ENCODE measurements around the gene PLSCR4. TPM values are rescaled to one million over a fixed set of nuclear protein-coding genes. Genes with fewer than 3 reads are reported as not detected.

Gene PLSCR4
- total and polyA plus RNA-seq, 9 of the 15 experiments (the other 6 are each of a cell fraction or from before 2014, with no cell fraction given) = 0.11 to 0.68 (median 0.21) TPM

GRCh38 chr3:146145642-146146041, 105.3 kb downstream of the PLSCR4 start (continued):
- TF ChIP-seq E2F8 (IDR thresholded peaks at IDR 0.05; ENCODE audit: low read depth, partially characterized antibody) (no peak), GTF2A2 (tag; IDR thresholded peaks at IDR 0.05) (no peak), RAD51 (IDR thresholded peaks at IDR 0.05; ENCODE audit: borderline replicate concordance, low read depth) (no peak), FOXJ3 (CRISPR knock-in tag; IDR thresholded peaks at IDR 0.05) (no peak), MYNN (IDR thresholded peaks at IDR 0.05) (no peak), MYNN (CRISPR knock-in tag; IDR thresholded peaks at IDR 0.05) (no peak)

DNA sequence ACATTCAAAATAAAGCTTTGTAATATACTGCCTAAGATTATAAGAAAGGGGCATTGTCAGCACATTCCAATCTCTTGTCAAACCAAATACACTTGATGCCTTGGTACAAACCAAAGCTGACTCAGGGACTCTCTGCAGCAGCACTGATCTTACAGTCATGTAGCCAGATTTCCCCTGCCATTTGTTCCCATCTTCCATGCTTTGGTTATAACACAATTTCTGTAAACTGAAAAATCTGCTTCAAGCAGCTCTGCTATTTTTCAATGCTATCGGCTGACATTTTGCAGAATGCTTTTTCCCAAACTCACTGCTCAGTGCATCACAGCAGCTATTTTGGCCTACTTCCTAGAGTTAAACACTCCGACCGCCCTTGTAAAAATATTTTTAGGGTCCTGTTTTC, 108.1 kb downstream of the PLSCR4 start:
- Histone ChIP-seq H3K4me3 (no peak overlapping the region), H3K9ac (ENCODE audit: insufficient read depth in 1 of 2, low read depth in 2 of 2, low read length in 2 of 2) (no peak overlapping the region), H3K4me1 (replicated peaks in 1 of 2; ENCODE audit: control insufficient read depth in 2 of 2, insufficient read depth in 2 of 2, low read length in 2 of 2) (no peaks in the 10 kb centered on the region), H3K27ac (ENCODE audit: extremely low read depth, low read depth, low read length) (no peak overlapping the region), H3K36me3 (ENCODE audit: control insufficient read depth, insufficient read depth, low read length) (no peaks in the 10 kb centered on the region), H3K4me2 (ENCODE audit: insufficient read depth, low read length) (no peak overlapping the region), H3K9me3 (replicated peaks; ENCODE audit: control insufficient read depth, insufficient read depth, low read depth, low read length) (no peaks in the 10 kb centered on the region), H3K9me1 (ENCODE audit: control insufficient read depth, insufficient read depth, low read length) (no peaks in the 10 kb centered on the region), H3K27me3 (ENCODE audit: control insufficient read depth in 2 of 2, insufficient read depth in 2 of 2, low read length in 2 of 2) (no peaks in the 10 kb centered on the region), H4K20me1 (replicated peaks; ENCODE audit: control insufficient read depth, insufficient read depth, low read length) (no peaks in the 10 kb centered on the region), H3K79me2 (ENCODE audit: control insufficient read depth, insufficient read depth, low read length) (no peaks in the 10 kb centered on the region), H2AFZ (ENCODE audit: low read depth, low read length) (no peak overlapping the region)
- ATAC-seq (no peak), FAIRE-seq (no peak), DNase-seq (ENCODE audit: extremely low read depth in 1 of 4, low spot score in 3 of 4) (no peak)
- 0% methylated on average over 3 of the region's 3 CpGs for WGBS (ENCODE audit: insufficient coverage, low coverage, missing lambda C conversion rate)
- intact Hi-C loops (cut with micrococcal nuclease) = no loop called here
- in situ Hi-C loops (cut with MboI) = no loop called here
- ChIA-PET CTCF (ENCODE audit: low intra/inter-chr PET ratio) (no interaction called here), POLR2A (no interaction called here)
- no TSS peak for BruUV-seq (replicated peaks)
- TF ChIP-seq ZNF75A (CRISPR knock-in tag; IDR thresholded peaks at IDR 0.05) (no peak), FOXM1 (IDR thresholded peaks at IDR 0.05; ENCODE audit: low read depth) (no peak), FOXM1 (CRISPR knock-in tag; IDR thresholded peaks at IDR 0.05; ENCODE audit: low read depth) (no peak), CREB5 (CRISPR knock-in tag; IDR thresholded peaks at IDR 0.05) (no peak), ZFX (CRISPR knock-in tag; IDR thresholded peaks at IDR 0.05) (no peak), ZNF224 (CRISPR knock-in tag; IDR thresholded peaks at IDR 0.05) (no peak), PRDM10 (IDR thresholded peaks at IDR 0.05; ENCODE audit: partially characterized antibody) (no peak), SETDB1 (IDR thresholded peaks at IDR 0.05; ENCODE audit: low read length) (no peak), MEF2D (tag; conservative IDR thresholded peaks at IDR 0.05; ENCODE audit: low read depth) (no peak), ZNF347 (CRISPR knock-in tag; IDR thresholded peaks at IDR 0.05; ENCODE audit: low read depth) (no peak)
